GM12891 (cell line): ENCODE data around the gene MCM6.
A peak's percentile ranks its signal among the peaks of the same experiment; 100 is the strongest.

Source experiments
- DNase-seq: peaks from one replicate; pipeline ENCODE4 v3.0.0; 2011; ENCODE audit warnings: low spot score; ENCODE audit not compliant: insufficient read length
- FAIRE-seq: peaks from 2 replicates; lab custom pipeline; 2011; peaks lifted over from hg19 to GRCh38; lab: Jason Lieb, UNC
- PAX5 ChIP-seq: IDR thresholded peaks from 2 replicates; pipeline ENCODE4 v1.6.1; 2011; ENCODE audit warnings: low read length, moderate library complexity, mild to moderate bottlenecking; ENCODE audit not compliant: insufficient read depth, severe bottlenecking
- POLR2A ChIP-seq: IDR thresholded peaks from 2 replicates; pipeline ENCODE4 v1.6.1; 2011; ENCODE audit warnings: low read depth, low read length, control low read depth
- POLR2AphosphoS5 ChIP-seq: IDR thresholded peaks from 2 replicates; pipeline ENCODE4 v1.6.1; 2011; ENCODE audit warnings: low read depth, low read length, control low read depth
- POU2F2 ChIP-seq: IDR thresholded peaks from 2 replicates; pipeline ENCODE4 v1.6.1; 2011; ENCODE audit warnings: low read depth, mild to moderate bottlenecking, control low read depth, low read length, moderate library complexity
- SPI1 ChIP-seq: IDR thresholded peaks from 2 replicates; pipeline ENCODE4 v1.6.1; 2011; ENCODE audit warnings: low read depth, low read length, control low read depth
- TAF1 ChIP-seq: IDR thresholded peaks from 2 replicates; pipeline ENCODE4 v1.6.1; 2011; ENCODE audit warnings: low read depth, low read length, control low read depth

Gene MCM6

GRCh38 chr2:135844301-135844895 is 31.8 kb downstream of the MCM6 start:
- FAIRE-seq: no peak
- no peak for DNase-seq
- TF ChIP-seq POLR2A (no peak), PAX5 (no peak), POU2F2 (no peak), SPI1 (no peak), POLR2AphosphoS5 (no peak), TAF1 (no peak)

GRCh38 chr2:135843671-135844070 is 32.6 kb downstream of the MCM6 start:
- TF ChIP-seq SPI1: no peak
- no peak for TF ChIP-seq PAX5
- no peak for TF ChIP-seq POLR2A
- no peak for TF ChIP-seq POU2F2
- TF ChIP-seq POLR2AphosphoS5: no peak
- no peak for TF ChIP-seq TAF1
- no peak for FAIRE-seq

GRCh38 chr2:135840601-135841000 is 35.6 kb downstream of the MCM6 start:
- TF ChIP-seq POU2F2: no peak
- no peak for TF ChIP-seq POLR2AphosphoS5
- no peak for TF ChIP-seq PAX5
- TF ChIP-seq POLR2A: 0 out of 2 replicates have a peak, but pooled peaks have one; percentile 25
- peak; percentile 37; the same call in 1 of the 2 replicates for TF ChIP-seq SPI1
- TF ChIP-seq TAF1: no peak
- FAIRE-seq (no peak), DNase-seq (no peak)

More at GRCh38 chr2:135843671-135844070, 32.6 kb downstream of the MCM6 start:
- DNase-seq: no peak

- FAIRE-seq (no peak), DNase-seq (no peak)
- TF ChIP-seq POLR2AphosphoS5 (no peak), POLR2A (no peak), POU2F2 (no peak), PAX5 (no peak), SPI1 (no peak), TAF1 (no peak)
Observed at GRCh38 chr2:135839713-135840112, 36.5 kb downstream of the MCM6 start.

- no peak for TF ChIP-seq POLR2A
- DNase-seq (no peak), FAIRE-seq (no peak)
Observed at GRCh38 chr2:135838502-135838901, 37.7 kb downstream of the MCM6 start.

GRCh38 chr2:135836596-135837270 is 39.5 kb downstream of the MCM6 start, which contains the start of gene LCT:
Gene LCT (minus strand): TSS chr2:135837184. CDS start chr2:135837169, 15 bp downstream.
- FAIRE-seq: no peak
- DNase-seq: no peak
- no peak for TF ChIP-seq POLR2A
- no peak for TF ChIP-seq POU2F2
- no peak for TF ChIP-seq PAX5
- TF ChIP-seq POLR2AphosphoS5: no peak
- TF ChIP-seq TAF1: no peak
- no peak for TF ChIP-seq SPI1

- no peak for FAIRE-seq
- no peak for TF ChIP-seq POLR2A
- TF ChIP-seq SPI1: no peak
- no peak for TF ChIP-seq POLR2AphosphoS5
- TF ChIP-seq PAX5: no peak
- TF ChIP-seq POU2F2: no peak
- TF ChIP-seq TAF1: no peak
- DNase-seq: no peak
Observed at GRCh38 chr2:135832891-135833290, 43.4 kb downstream of the MCM6 start.

- no peak for DNase-seq
- TF ChIP-seq POU2F2 (no peak), PAX5 (no peak), POLR2AphosphoS5 (no peak), TAF1 (no peak), POLR2A (no peak), SPI1 (no peak)
- no peak for FAIRE-seq
Observed at GRCh38 chr2:135831180-135831812, 44.9 kb downstream of the MCM6 start.

GRCh38 chr2:135829378-135830135 is 46.7 kb downstream of the MCM6 start:
- FAIRE-seq (no peak), DNase-seq (no peak)
- no peak for TF ChIP-seq POLR2A
- no peak for TF ChIP-seq TAF1
- no peak for TF ChIP-seq SPI1
- no peak for TF ChIP-seq POLR2AphosphoS5
- no peak for TF ChIP-seq POU2F2
- no peak for TF ChIP-seq PAX5

GRCh38 chr2:135826544-135826943 is 49.7 kb downstream of the MCM6 start:
- TF ChIP-seq POLR2AphosphoS5: no peak
- no peak for TF ChIP-seq POU2F2
- TF ChIP-seq POLR2A: no peak
- TF ChIP-seq TAF1: no peak
- no peak for TF ChIP-seq SPI1
- no peak for TF ChIP-seq PAX5
- no peak for FAIRE-seq

More at GRCh38 chr2:135826544-135826943, 49.7 kb downstream of the MCM6 start:
- DNase-seq: no peak
